Mucosa of stomach (tissue), 1 donor: ENCODE data around the gene ACTR8.

ENCODE experiments used
- H3K27me3 ChIP-seq: one replicate; pipeline ENCODE4 v1.7.0; 2013; ENCODE audit warnings: mild to moderate bottlenecking, low read length; ENCODE audit not compliant: control insufficient read depth, insufficient read depth
- H3K36me3 ChIP-seq: one replicate; pipeline ENCODE4 v1.7.0; 2013; ENCODE audit warnings: low read length; ENCODE audit not compliant: control insufficient read depth, insufficient read depth
- H3K4me1 ChIP-seq: one replicate; pipeline ENCODE4 v1.7.0; 2013; ENCODE audit warnings: mild to moderate bottlenecking, low read length; ENCODE audit not compliant: control insufficient read depth, insufficient read depth
- H3K4me3 ChIP-seq: one replicate; pipeline ENCODE4 v1.7.0; 2013; ENCODE audit warnings: low read length
- H3K9ac ChIP-seq: one replicate; pipeline ENCODE4 v1.7.0; 2013; ENCODE audit warnings: mild to moderate bottlenecking, low read length, moderate library complexity
- H3K9me3 ChIP-seq: one replicate; pipeline ENCODE4 v1.7.0; 2013; ENCODE audit warnings: mild to moderate bottlenecking, low read length, moderate library complexity; ENCODE audit not compliant: control insufficient read depth
- donor health status: Pancreatic carcinoma.

The ACTR8 gene

DNA sequence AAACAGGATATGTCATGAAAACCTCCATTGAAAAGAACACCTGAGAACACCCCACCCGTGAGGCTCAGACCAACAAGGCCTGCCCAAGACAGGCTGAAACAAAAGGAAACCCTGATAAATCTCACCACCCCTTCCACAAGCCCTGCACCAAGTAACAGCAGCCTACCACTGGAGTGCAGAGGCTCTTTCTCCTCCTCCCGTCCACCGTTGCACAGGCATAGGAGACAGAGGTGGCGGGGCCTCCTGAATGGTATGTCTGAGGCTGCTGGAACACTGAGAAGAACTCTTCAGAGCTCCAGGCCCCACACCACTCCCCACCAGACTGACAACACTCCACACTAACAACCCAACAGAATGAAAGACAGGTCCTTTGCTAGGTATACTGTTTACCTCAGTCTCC is 57.2 kb downstream of the ACTR8 start:
- no peaks in the 10 kb centered on the region for H3K9me3 ChIP-seq
- no peak overlapping the region for H3K9ac ChIP-seq
- no peak overlapping the region for H3K4me3 ChIP-seq
- peaks cover 5% of the 10 kb centered on the region for H3K36me3 ChIP-seq
- H3K4me1 ChIP-seq, result no peaks in the 10 kb centered on the region
- no peaks in the 10 kb centered on the region for H3K27me3 ChIP-seq

DNA sequence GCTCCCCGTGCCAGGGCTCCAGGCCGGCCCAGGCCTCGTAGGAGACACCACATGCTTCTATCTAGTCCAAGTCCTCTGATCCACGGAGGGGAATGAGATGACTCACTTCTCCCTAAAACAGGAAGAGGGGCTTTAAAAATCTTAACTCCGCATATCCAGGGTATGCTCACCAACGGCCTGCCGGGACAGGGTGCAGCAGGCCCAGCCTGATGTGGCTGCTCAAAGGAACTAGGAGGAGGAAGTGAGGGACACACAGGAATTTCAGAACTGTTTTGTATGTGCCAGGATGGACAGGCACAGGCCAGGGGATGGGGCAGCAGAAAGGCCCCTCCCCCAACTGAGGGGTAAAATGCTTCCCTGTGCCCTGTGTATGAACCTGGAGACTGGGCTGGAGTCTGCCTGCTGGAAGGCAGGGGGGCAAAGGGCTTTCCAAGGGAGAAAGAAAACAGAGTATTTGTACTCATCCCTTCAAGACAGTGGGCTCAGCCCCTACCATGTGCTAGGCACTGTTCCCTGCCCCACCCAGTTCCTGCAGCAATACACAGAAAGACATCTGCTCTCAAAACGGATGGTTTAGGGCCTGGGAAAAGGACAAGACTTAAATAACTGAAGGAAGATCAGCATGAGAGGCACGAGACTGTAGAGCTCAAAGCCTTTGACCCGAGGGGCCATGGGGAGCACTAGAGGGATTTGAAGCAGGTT is 57.8 kb downstream of the ACTR8 start:
- H3K27me3 ChIP-seq, result no peaks in the 10 kb centered on the region
- no peaks in the 10 kb centered on the region for H3K9me3 ChIP-seq
- no peak overlapping the region for H3K9ac ChIP-seq
- H3K4me3 ChIP-seq, result no peak overlapping the region
- H3K4me1 ChIP-seq, result no peaks in the 10 kb centered on the region
- peaks cover 5% of the 10 kb centered on the region for H3K36me3 ChIP-seq

DNA sequence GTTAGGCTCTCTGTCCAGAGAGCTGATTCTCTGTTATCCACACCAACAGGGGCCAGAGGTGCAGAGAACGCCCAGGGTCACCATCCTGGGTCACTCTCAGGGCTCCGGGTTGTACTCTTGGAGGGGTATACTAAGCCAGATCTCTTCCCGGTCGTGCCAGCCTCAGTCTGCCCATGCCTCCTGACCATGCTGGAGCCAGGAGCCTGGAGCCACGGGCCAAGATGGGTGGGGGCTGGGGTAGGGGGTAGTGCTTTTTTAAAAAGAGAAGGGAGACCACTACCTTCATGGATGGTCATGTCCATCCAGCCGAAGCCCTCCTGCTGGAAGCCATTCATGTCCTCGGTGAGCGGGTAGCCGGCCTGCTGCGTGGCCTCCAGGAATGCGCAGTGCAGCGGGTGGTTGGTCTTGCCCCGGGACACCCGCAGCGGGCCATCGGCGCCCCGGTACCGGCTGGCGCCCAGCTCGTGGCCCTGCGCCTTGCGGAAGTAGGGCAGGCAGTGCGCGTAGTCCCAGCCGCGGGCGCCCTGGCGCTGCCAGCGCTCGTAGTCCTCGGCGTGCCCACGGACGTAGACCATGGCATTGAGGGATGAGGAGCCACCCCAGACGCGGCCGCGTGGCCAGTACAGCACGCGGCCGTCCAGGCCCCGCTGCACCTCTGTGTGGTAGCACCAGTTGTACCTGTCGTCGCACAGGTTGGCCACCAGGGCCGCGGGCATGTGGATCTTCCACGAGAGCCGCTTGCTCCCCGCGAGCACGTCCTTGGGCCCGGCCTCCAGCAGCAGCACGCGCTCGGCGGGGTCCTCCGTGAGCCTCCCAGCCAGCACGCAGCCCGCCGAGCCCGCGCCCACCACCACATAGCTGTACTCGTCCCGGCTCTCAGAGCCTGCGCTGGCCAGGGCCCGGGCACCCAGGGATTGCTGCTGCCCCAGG is 58.7 kb downstream of the ACTR8 start:
- Histone ChIP-seq H3K9me3 (no peaks in the 10 kb centered on the region), H3K4me1 (no peaks in the 10 kb centered on the region), H3K36me3 (peaks cover 5% of the 10 kb centered on the region), H3K4me3 (no peak overlapping the region), H3K9ac (no peak overlapping the region), H3K27me3 (no peaks in the 10 kb centered on the region)

DNA sequence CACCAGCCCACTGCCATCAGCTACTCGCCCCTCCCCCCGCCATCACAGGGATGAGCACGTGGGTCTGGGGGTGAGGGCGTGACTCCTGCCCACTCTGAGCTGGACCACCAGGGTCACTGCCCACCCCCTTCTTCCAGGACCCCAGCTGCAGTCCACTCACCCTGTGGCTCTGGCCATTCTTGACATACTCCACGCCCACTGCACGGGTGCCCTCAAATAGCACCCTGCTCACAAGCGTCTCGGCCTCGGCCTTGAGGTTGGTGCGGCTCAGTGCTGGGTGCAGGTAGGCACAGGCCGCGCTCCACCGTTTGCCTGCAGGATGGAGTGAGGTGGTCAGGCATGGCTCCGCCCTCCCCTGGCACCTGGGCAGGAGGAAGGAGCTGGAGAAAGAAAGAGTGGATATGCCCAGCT is 59.6 kb downstream of the ACTR8 start:
- H3K9me3 ChIP-seq, result no peaks in the 10 kb centered on the region
- no peak overlapping the region for H3K4me3 ChIP-seq
- H3K9ac ChIP-seq, result no peak overlapping the region
- no peaks in the 10 kb centered on the region for H3K4me1 ChIP-seq
- H3K36me3 ChIP-seq, result peaks cover 5% of the 10 kb centered on the region
- H3K27me3 ChIP-seq, result no peaks in the 10 kb centered on the region

DNA sequence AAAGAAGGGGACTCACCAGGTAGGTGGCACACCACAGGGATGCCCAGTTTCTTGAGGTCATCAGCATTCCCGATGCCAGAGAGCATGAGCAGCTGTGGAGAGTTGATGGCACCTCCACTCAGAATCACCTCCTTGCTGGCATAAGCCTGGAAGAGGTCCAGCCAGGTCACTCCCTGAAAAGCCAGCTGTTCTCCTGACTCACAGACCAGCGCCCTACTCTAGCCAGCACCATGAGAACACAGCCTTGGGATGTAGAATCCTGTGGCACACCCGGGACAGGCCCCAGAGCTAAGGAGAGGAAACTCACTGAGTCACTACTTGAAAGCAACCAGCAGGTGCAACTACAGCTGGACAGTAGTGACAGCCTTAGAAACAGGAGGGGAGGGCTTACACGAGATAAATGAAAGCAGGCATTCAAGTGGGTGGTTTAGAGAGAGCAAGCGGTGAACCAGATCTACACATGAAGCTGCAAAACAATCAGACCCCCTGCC is 60.3 kb downstream of the ACTR8 start:
- Histone ChIP-seq H3K9me3 (no peaks in the 10 kb centered on the region), H3K4me1 (no peaks in the 10 kb centered on the region), H3K27me3 (no peaks in the 10 kb centered on the region), H3K4me3 (no peak overlapping the region), H3K9ac (no peak overlapping the region), H3K36me3 (peaks cover 5% of the 10 kb centered on the region)

DNA sequence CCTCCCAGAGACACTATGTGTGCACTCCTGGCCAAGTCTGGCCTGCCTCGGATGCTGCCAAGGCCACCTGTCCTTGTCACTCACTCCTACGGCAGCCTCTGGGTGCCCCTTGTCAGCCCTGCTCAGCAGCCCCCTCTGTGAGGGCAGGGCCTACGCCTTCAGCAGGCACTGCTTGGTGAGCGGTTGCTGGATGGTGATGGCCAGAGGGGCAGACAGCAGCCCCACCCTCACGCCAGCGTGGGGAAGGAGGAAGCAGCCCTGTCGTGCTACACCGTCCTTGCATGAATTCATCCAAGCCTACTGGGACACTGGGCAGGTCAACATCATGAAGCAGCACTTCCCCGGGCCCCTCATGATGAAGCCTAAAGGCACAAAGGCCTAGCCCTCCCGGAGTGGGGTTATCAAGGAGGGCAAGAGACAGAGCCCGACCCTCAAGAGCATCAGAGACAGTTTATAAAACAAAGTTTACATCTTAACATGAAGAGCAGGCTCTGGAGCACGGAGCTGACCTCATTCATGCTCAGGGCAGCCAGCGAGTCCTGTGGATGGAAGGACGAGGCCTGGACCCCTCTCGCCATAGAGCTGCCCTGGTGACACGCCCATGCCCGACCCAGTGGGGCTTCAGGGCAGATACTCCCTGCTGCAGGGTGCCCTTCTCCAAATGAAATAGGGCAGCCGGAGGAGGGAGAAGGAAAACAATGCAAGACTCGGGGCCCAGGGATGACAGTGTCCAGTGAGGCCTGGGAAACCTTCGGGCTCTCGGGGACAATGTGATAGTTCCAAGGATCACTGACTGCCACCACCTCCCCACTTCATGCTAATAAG is 61.0 kb downstream of the ACTR8 start:
- Histone ChIP-seq H3K9ac (no peak overlapping the region), H3K27me3 (no peaks in the 10 kb centered on the region), H3K4me3 (no peak overlapping the region), H3K36me3 (peaks cover 5% of the 10 kb centered on the region), H3K9me3 (no peaks in the 10 kb centered on the region), H3K4me1 (no peaks in the 10 kb centered on the region)

- Histone ChIP-seq H3K9me3 (no peaks in the 10 kb centered on the region), H3K4me3 (no peak overlapping the region), H3K4me1 (no peaks in the 10 kb centered on the region), H3K27me3 (no peaks in the 10 kb centered on the region), H3K9ac (no peak overlapping the region), H3K36me3 (peaks cover 5% of the 10 kb centered on the region)
Measured at GRCh38 chr3:53820084-53820483, 61.9 kb downstream of the ACTR8 start.

GRCh38 chr3:53819163-53819868 is 62.6 kb downstream of the ACTR8 start:
- no peaks in the 10 kb centered on the region for H3K4me1 ChIP-seq
- H3K27me3 ChIP-seq, result no peaks in the 10 kb centered on the region
- H3K9me3 ChIP-seq, result no peaks in the 10 kb centered on the region
- peaks cover 5% of the 10 kb centered on the region for H3K36me3 ChIP-seq
- no peak overlapping the region for H3K4me3 ChIP-seq
- no peak overlapping the region for H3K9ac ChIP-seq

DNA sequence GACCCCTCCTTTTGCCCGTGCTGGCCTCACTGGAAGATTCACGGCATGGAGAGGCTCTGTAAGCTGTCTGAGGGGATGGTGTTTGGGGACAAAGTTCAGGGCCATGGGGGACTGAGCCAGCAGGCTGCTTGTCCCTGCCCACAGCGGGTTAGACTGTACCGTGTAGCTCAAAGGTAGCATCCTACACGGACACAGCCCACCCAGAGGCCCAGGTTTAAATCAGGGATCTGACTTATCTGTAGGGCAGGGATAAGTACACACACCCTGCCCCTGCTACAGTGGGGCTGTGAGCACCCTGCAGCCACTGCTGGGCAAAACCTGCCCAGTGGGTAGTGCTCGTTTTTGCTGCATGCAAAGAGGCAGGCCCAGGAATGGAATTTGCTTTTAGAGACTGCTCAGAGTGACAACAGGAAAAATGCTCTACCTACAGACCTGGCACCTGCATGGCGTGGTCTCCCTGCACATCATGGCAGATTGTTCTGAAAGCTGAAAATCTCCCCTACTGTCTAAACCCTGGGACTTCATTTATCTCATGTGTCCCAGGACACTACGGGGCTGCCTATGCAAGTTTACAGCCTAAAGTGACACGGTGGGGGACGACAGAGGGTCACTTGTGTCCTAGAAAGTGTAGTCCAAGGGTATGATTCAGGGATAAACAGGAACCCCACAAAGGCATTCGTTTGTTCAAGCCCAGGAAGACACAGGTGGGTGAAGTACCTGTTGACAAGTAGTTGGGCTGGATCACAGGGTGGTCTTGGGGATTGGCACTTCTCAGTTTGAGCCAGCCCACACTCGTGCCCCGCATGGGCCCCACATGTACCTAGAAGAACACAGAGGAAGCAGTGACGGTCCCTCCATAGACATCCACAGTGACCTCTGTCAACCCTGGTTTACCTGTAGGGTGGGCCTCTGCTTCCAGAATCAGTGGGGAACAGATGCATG is 63.5 kb downstream of the ACTR8 start:
- H3K4me3 ChIP-seq, result no peak overlapping the region
- no peak overlapping the region for H3K9ac ChIP-seq
- H3K4me1 ChIP-seq, result no peaks in the 10 kb centered on the region
- peaks cover 5% of the 10 kb centered on the region for H3K36me3 ChIP-seq
- H3K9me3 ChIP-seq, result no peaks in the 10 kb centered on the region
- H3K27me3 ChIP-seq, result no peaks in the 10 kb centered on the region

GRCh38 chr3:53817809-53818208 is 64.1 kb downstream of the ACTR8 start:
- no peaks in the 10 kb centered on the region for H3K4me1 ChIP-seq
- H3K9me3 ChIP-seq, result no peaks in the 10 kb centered on the region
- no peaks in the 10 kb centered on the region for H3K27me3 ChIP-seq
- no peak overlapping the region for H3K9ac ChIP-seq
- H3K4me3 ChIP-seq, result no peak overlapping the region
- peaks cover 4% of the 10 kb centered on the region for H3K36me3 ChIP-seq
